ENCODE measurements around the gene HUS1B. TPM values are rescaled to one million over a fixed set of nuclear protein-coding genes. Genes with fewer than 3 reads are reported as not detected.
A peak's percentile ranks its signal among the peaks of the same experiment; 100 is the strongest.

HUS1B gene
- total and polyA plus RNA-seq, 2 experiments from 2014 or later, result 1.3 to 3.9 TPM

DNA sequence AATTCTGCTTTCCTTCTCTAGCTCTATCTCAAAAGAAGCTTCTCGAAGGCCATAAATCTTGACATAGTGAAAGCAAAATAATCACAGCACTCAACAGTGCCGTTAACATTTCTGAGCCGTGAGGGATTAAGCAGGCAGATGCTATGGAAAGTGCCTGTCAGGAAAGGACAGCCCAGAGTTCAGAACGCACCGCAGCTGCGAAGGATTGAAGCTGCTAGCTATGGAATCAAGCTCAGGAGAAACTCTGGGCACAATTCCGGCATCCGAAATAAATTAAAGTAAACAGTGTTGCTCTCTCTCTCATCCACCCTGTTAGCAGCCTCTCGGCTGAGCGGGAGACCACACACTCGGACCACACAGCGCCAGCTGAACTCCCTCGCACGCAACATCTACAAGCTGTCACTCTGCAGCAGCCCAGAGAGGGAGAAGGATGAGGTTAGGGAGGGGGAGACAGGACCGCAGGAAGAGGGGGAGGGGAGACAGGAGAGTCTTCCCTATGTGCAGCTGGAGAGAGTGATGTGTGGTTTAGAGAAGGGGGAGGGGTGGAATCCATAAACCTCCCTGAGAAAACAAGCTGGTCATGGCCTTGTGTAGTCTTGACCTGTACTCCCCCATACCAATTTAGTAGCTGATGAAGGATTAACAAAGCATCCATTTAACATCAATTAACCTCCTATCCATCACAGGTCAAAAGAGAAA, 27.0 kb upstream of the HUS1B start (continued):
- TF ChIP-seq NANOG (IDR thresholded peaks at IDR 0.05; ENCODE audit: borderline replicate concordance) (peak; percentile 20; the same call in 1 of the 2 replicates), CTCF (conservative IDR thresholded peaks at IDR 0.05; ENCODE audit: low read depth in 2 of 2) (no peak), EZH2 (IDR thresholded peaks at IDR 0.05; ENCODE audit: low read depth, unreplicated experiment) (no peak), EZH2phosphoT487 (IDR thresholded peaks at IDR 0.05; ENCODE audit: unreplicated experiment) (no peak), POLR2AphosphoS5 (IDR thresholded peaks at IDR 0.05; ENCODE audit: low read depth) (peak; percentile 75), ETS1 (IDR thresholded peaks at IDR 0.05) (peak; percentile 77)

GRCh38 chr6:680666-681340, 23.9 kb upstream of the HUS1B start:
- H3K27me3 ChIP-seq (ENCODE audit: insufficient read depth), result no peaks in the 10 kb centered on the region
- peaks cover 4% of the 10 kb centered on the region; the same call in 1 of the 2 replicates for H3F3A ChIP-seq (replicated peaks; ENCODE audit: low read depth)
- H3K4me1 ChIP-seq (ENCODE audit: insufficient read depth), result peaks cover 74% of the 10 kb centered on the region
- H3K4me2 ChIP-seq, result peak overlapping the region; percentile 75
- H3K27me3 Mint-ChIP-seq (ENCODE audit: insufficient read depth, low read depth, poor library complexity), result peaks cover 10% of the 10 kb centered on the region
- ATAC-seq, result peak; percentile 5
- H4K20me1 ChIP-seq (replicated peaks; ENCODE audit: insufficient read depth), result no peaks in the 10 kb centered on the region
- no peak for DNase-seq (ENCODE audit: low spot score)
- H3K4me3 ChIP-seq, result peak overlapping the region; percentile 23
- TF ChIP-seq ZNF331 (CRISPR knock-in tag; IDR thresholded peaks at IDR 0.05; ENCODE audit: low read depth) (no peak), CREB1 (CRISPR knock-in tag; IDR thresholded peaks at IDR 0.05; ENCODE audit: low read depth) (no peak), EZH2phosphoT487 (IDR thresholded peaks at IDR 0.05; ENCODE audit: unreplicated experiment) (no peak), ETS1 (IDR thresholded peaks at IDR 0.05) (no peak)
- peak overlapping the region; percentile 24; the same call in 2 of the 3 replicates for H3K4me3 Mint-ChIP-seq
- no peak overlapping the region for H2AFZ ChIP-seq
- H3K9me3 Mint-ChIP-seq, result peaks cover 5% of the 10 kb centered on the region; the same call in 2 of the 3 replicates
- peaks cover 82% of the 10 kb centered on the region for H3K79me2 ChIP-seq (replicated peaks; ENCODE audit: insufficient read depth)
- no peaks in the 10 kb centered on the region for H3K36me3 ChIP-seq (ENCODE audit: insufficient read depth)
- H3K27ac Mint-ChIP-seq, result peak overlapping the region; percentile 88
- peaks cover 68% of the 10 kb centered on the region for H3K4me1 Mint-ChIP-seq
- H3K36me3 Mint-ChIP-seq (ENCODE audit: low read depth), result peaks cover 16% of the 10 kb centered on the region
- no peaks in the 10 kb centered on the region for H3K9me2 ChIP-seq (ENCODE audit: insufficient read depth)
- peak overlapping the region; percentile 96 for H3K27ac ChIP-seq (ENCODE audit: low read depth)
